DOHH2 (cell line): ENCODE data around the gene EEF1A1.

ENCODE experiments used
- H3F3A ChIP-seq: fragments of 200-600 bp; sonication (generic), shearing (Covaris generic); 2 replicates; pipeline ENCODE4 v1.6.0; 2016; ENCODE audit warnings: antibody characterized with exemption, mild to moderate bottlenecking; ENCODE audit not compliant: control insufficient read depth, insufficient read depth
- H3K27ac ChIP-seq: fragments of 200-600 bp; sonication (generic); 2 replicates; pipeline ENCODE4 v1.5.1; 2014; ENCODE audit warnings: low read depth, mild to moderate bottlenecking, low read length, moderate library complexity
- H3K27me3 ChIP-seq: fragments of 200-600 bp; sonication (generic); 2 replicates; pipeline ENCODE4 v1.6.1; 2014; ENCODE audit warnings: mild to moderate bottlenecking, low read length, mixed read lengths; ENCODE audit not compliant: control insufficient read depth
- H3K36me3 ChIP-seq: fragments of 200-600 bp; sonication (generic); 2 replicates; pipeline ENCODE4 v1.6.1; 2014; ENCODE audit warnings: mild to moderate bottlenecking, low read length, moderate library complexity, mixed read lengths; ENCODE audit not compliant: control insufficient read depth
- H3K4me1 ChIP-seq: fragments of 200-600 bp; sonication (generic); 2 replicates; pipeline ENCODE4 v1.6.1; 2014; ENCODE audit warnings: mild to moderate bottlenecking, low read length, mixed read lengths; ENCODE audit not compliant: control insufficient read depth
- H3K4me2 ChIP-seq: fragments of 200-600 bp; sonication (generic); 2 replicates; pipeline ENCODE4 v1.6.0; 2014; ENCODE audit warnings: mild to moderate bottlenecking, low read length, moderate library complexity
- H3K4me3 ChIP-seq: fragments of 200-600 bp; sonication (generic); 2 replicates; pipeline ENCODE4 v1.5.1; 2014; ENCODE audit warnings: mild to moderate bottlenecking, low read length, mixed read lengths
- H3K79me2 ChIP-seq: fragments of 200-600 bp; sonication (generic); 2 replicates; pipeline ENCODE4 v1.6.1; 2014; ENCODE audit warnings: mild to moderate bottlenecking, low read length, mixed read lengths; ENCODE audit not compliant: control insufficient read depth
- H3K9me2 ChIP-seq: fragments of 200-600 bp; sonication (generic); replicated peaks from 2 replicates; pipeline ENCODE4 v1.6.1; 2014; ENCODE audit warnings: mild to moderate bottlenecking, low read length, mixed read lengths; ENCODE audit not compliant: control insufficient read depth
- H3K9me3 ChIP-seq: fragments of 200-600 bp; sonication (generic); 2 replicates; pipeline ENCODE4 v1.6.1; 2014; ENCODE audit warnings: antibody characterized with exemption, low read length, mixed read lengths; ENCODE audit not compliant: control insufficient read depth, insufficient read depth
- H4K20me1 ChIP-seq: fragments of 200-600 bp; sonication (generic); 2 replicates; pipeline ENCODE4 v1.6.0; 2014; ENCODE audit warnings: low read depth, mild to moderate bottlenecking, antibody characterized with exemption, low read length, moderate library complexity; ENCODE audit not compliant: control insufficient read depth, insufficient read depth
- CTCF ChIP-seq: fragments of 200-600 bp; sonication (generic); IDR thresholded peaks from one replicate; pipeline ENCODE4 v1.5.1; 2014; ENCODE audit warnings: antibody characterized with exemption, mild to moderate bottlenecking, low read depth, low read length; ENCODE audit not compliant: poor library complexity, severe bottlenecking
- EZH2phosphoT487 ChIP-seq: fragments of 200-600 bp; sonication (generic); IDR thresholded peaks from 2 replicates; pipeline ENCODE4 v1.6.1; 2017; ENCODE audit warnings: borderline replicate concordance, mild to moderate bottlenecking, antibody characterized with exemption, low read length, moderate library complexity, mixed read lengths

EEF1A1 gene

GRCh38 chr6:73487473-73487872, 33.4 kb downstream of the EEF1A1 start:
- Histone ChIP-seq H3K4me3 (no peak overlapping the region), H3K4me2 (no peak overlapping the region), H3K27me3 (no peaks in the 10 kb centered on the region), H3K9me2 (no peaks in the 10 kb centered on the region), H3K36me3 (peaks cover 89% of the 10 kb centered on the region), H3F3A (no peaks in the 10 kb centered on the region; the same call in 1 of the 2 replicates), H4K20me1 (no peaks in the 10 kb centered on the region), H3K27ac (no peak overlapping the region), H3K79me2 (peaks cover 12% of the 10 kb centered on the region), H3K9me3 (0 out of 2 replicates have a peak, but pooled peaks cover 4% of the 10 kb centered on the region), H3K4me1 (no peaks in the 10 kb centered on the region)
- TF ChIP-seq EZH2phosphoT487 (no peak), CTCF (no peak)

GRCh38 chr6:73484438-73484837, 36.4 kb downstream of the EEF1A1 start:
- H3K4me1 ChIP-seq, result no peaks in the 10 kb centered on the region
- peaks cover 10% of the 10 kb centered on the region for H3K79me2 ChIP-seq
- no peak overlapping the region for H3K4me3 ChIP-seq
- H3K9me2 ChIP-seq, result no peaks in the 10 kb centered on the region
- H3K27ac ChIP-seq, result no peak overlapping the region
- peaks cover 92% of the 10 kb centered on the region for H3K36me3 ChIP-seq
- no peaks in the 10 kb centered on the region for H3K27me3 ChIP-seq
- H4K20me1 ChIP-seq, result no peaks in the 10 kb centered on the region
- no peak for TF ChIP-seq EZH2phosphoT487
- no peak for TF ChIP-seq CTCF
- H3K9me3 ChIP-seq, result 0 out of 2 replicates have a peak, but pooled peaks cover 4% of the 10 kb centered on the region
- H3F3A ChIP-seq, result no peaks in the 10 kb centered on the region; the same call in 1 of the 2 replicates
- no peak overlapping the region for H3K4me2 ChIP-seq

- no peaks in the 10 kb centered on the region for H3K9me3 ChIP-seq
- peaks cover 83% of the 10 kb centered on the region for H3K36me3 ChIP-seq
- H3K4me1 ChIP-seq, result no peaks in the 10 kb centered on the region
- no peaks in the 10 kb centered on the region; the same call in 1 of the 2 replicates for H3F3A ChIP-seq
- no peak overlapping the region for H3K27ac ChIP-seq
- H4K20me1 ChIP-seq, result no peaks in the 10 kb centered on the region
- no peaks in the 10 kb centered on the region for H3K9me2 ChIP-seq
- H3K4me3 ChIP-seq, result no peak overlapping the region
- TF ChIP-seq CTCF, result no peak
- TF ChIP-seq EZH2phosphoT487, result no peak
- no peak overlapping the region for H3K4me2 ChIP-seq
- H3K27me3 ChIP-seq, result no peaks in the 10 kb centered on the region
- peaks cover 2% of the 10 kb centered on the region; the same call in 1 of the 2 replicates for H3K79me2 ChIP-seq
These were observed 38.9 kb downstream of the EEF1A1 start for GRCh38 chr6:73481969-73482368.

GRCh38 chr6:73477407-73477806, 43.4 kb downstream of the EEF1A1 start:
- Histone ChIP-seq H3K9me3 (no peaks in the 10 kb centered on the region), H3K9me2 (no peaks in the 10 kb centered on the region), H4K20me1 (no peaks in the 10 kb centered on the region), H3K79me2 (peaks cover 21% of the 10 kb centered on the region), H3K4me2 (no peak overlapping the region), H3K36me3 (peaks cover 85% of the 10 kb centered on the region), H3K27me3 (no peaks in the 10 kb centered on the region), H3K4me1 (peaks cover 2% of the 10 kb centered on the region), H3K4me3 (no peak overlapping the region), H3F3A (no peaks in the 10 kb centered on the region), H3K27ac (no peak overlapping the region)
- TF ChIP-seq EZH2phosphoT487 (no peak), CTCF (no peak)
